ENCODE results near the gene SHISAL2A.

The SHISAL2A gene

GRCh38 chr1:52662645-52663313, 29.8 kb downstream of the SHISAL2A start:
- no peak for DNase-seq

GRCh38 chr1:52663716-52664115, 30.7 kb downstream of the SHISAL2A start:
- no peak for DNase-seq

GRCh38 chr1:52665006-52665941, 32.3 kb downstream of the SHISAL2A start:
- DNase-seq, result no peak

DNA sequence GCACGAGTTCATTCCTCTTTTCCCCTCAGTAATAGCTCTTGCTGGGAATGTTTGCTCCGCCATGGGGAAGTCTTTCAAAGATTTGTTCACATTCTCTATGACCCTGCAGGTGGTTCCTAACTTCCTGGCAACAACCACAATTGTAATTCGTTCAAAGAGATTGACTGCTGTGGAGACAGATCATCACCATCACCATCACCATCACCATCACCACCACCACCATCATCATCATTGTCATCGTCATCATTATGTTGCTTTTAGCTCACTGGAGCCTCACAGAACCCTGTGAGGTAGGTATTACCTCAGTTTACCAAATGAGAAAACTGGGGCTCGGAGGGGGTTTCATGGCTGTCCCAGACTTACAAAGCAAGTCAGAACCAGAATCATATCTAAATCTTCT, 34.3 kb downstream of the SHISAL2A start:
- DNase-seq, result no peak

- no peak for DNase-seq
Observed at GRCh38 chr1:52667984-52668383, 35.0 kb downstream of the SHISAL2A start.

- DNase-seq, result no peak
Observed at GRCh38 chr1:52668711-52669110, 35.7 kb downstream of the SHISAL2A start.

GRCh38 chr1:52669696-52670095, 36.7 kb downstream of the SHISAL2A start:
- DNase-seq, result no peak

DNA sequence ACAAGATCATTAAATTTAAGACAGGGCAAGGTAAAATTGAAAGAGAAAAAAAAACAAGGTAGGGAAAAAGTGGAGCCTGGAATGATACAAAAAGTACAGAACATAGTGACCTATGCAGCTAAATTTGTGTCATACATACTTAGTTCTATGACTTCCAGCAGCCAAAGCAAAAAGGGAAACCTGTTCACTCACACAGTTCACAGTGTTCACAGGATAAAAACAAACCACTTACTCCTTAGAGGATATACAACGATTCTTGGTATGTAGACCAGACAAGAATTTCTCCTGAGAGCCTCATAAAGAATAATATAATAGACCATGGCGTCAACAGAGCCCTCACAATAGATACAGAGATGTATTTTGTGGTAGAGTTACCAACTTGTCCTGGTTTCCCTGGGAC, 37.6 kb downstream of the SHISAL2A start:
- no peak for DNase-seq

DNA sequence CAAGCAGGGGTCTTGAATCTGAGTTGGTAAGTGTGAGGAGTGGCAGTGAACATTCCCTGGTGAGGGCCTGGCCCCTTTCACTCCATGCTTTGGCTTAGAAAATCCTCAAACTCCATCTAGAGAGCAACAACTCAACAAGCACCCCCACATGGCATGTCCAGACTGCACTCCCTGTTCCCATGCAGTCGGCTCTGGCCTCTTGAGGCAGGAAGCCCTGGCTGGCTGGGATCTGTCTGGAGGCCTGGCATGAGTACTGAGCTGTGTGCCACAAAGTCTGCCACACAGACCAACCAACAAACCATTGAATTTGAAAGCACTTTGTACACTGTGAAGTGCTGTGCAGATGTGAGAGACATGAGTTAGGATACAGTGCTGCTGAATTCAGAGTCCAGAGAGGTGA, 40.0 kb downstream of the SHISAL2A start:
- no peak for DNase-seq

GRCh38 chr1:52673513-52673912, 40.5 kb downstream of the SHISAL2A start:
- DNase-seq, result no peak

DNA sequence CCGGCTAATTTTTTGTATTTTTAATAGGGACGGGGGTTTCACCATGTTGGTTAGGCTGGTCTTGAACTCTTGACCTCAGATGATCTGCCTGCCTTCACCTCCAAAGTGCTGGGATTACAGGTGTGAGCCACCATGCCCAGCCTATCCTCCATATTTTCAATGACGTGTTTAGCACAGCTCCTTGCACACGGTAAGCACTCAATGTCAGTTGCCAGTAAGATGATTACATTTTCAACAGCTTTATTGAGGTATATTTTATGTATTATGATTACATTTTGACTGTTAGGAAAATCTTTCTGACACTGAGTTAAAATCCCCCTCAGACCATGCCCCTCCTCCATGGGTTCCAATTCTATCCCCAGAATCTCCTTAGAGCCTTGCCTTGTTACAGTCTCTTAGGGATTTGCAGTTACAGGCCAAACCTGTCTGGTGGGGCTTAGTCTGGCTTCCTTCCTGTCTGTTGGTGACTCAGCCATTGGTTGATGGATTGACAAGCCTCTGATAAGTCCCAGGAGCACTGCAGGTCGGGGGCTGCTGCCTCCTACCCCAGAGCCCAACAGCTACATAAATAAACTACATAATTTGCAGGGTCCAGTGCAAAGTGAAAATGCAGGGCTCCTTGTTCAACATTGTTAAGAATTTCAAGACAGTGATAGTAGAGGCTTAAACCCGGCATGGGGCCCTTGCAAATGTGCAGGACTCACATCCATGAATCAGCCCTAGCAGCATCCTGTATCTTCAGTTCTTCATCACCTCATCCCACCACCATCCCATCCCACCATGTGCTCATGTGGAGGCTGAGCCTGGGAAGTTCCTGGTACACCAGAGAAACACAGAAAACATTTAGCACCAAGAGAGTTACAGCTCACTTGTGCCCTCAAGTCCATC, 41.8 kb downstream of the SHISAL2A start:
- DNase-seq, result no peak

GRCh38 chr1:52676249-52676903, 43.4 kb downstream of the SHISAL2A start:
- DNase-seq, result no peak

DNA sequence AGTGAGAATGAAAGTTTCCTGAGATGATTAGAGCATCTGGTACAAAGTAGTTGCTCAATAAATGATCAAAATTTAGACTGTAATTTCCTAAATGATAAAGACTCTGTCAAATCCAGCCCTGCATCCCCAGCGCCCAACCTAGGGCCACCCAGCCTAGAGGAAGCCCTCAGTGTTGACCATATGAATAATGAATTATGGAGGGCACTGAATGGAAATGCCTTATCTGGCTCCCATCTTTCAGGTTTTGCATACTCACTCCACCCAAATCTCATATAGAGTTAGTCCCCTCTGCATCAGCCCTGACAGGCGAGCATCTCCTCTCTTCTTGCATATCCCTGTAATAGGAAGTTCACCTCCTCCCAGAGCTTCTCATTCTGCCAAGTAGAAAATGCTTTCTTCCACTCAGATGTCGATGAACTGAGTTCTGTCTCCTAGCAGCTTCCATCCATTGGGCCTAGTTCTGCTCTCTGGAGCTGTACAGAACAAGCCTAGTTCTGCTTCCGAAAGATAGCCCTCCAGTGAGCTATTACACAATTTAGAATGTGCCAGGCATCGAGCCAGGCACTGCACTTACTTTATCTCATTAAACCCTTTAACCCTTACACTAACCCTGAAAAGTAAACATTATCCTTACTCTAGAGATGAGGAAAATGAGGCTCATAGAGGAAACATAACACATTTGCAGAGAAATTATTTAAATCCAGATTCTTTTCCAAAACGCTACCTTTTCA, 44.3 kb downstream of the SHISAL2A start:
- no peak for DNase-seq

- DNase-seq, result no peak
Observed at GRCh38 chr1:52679048-52679447, 46.1 kb downstream of the SHISAL2A start.

- no peak for DNase-seq
Observed at GRCh38 chr1:52679498-52679897, 46.5 kb downstream of the SHISAL2A start.

GRCh38 chr1:52680353-52680752, 47.4 kb downstream of the SHISAL2A start:
- DNase-seq, result no peak

- DNase-seq, result no peak
Observed at GRCh38 chr1:52681136-52681535, 48.2 kb downstream of the SHISAL2A start.

GRCh38 chr1:52683367-52683940, 50.5 kb downstream of the SHISAL2A start:
- no peak for DNase-seq

GRCh38 chr1:52684545-52684944, 51.6 kb downstream of the SHISAL2A start:
- no peak for DNase-seq

DNA sequence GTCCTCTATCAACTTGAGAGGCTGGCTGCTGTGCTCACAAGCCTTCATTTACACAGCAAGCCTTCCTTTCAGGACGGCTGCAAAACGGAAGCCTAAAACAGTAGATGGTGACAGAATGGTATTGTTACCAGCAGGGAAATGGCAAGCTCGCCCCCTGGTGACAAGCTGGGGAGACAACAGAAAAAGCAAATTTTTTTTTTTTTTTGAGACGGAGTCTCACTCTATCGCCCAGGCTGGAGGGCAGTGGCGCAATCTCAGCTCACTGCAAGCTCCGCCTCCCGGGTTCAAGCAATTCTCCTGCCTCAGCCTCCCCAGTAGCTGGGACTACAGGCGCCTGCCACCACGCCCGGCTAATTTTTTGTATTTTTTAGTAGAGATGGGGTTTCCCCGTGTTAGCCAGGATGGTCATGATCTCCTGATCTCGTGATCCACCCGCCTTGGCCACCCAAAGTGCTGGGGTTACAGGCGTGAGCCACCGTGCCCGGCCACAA, 53.3 kb downstream of the SHISAL2A start:
- DNase-seq, result peak; percentile 75 to 79

- no peak for DNase-seq
Observed at GRCh38 chr1:52686830-52687229, 53.9 kb downstream of the SHISAL2A start.
